Activated CD8-positive, alpha-beta memory T cell treated with anti-CD3 and anti-CD28 coated beads, Interleukin-2, amount 50 U/mL, for 1 hour (primary cell): ENCODE results near the gene SASS6.
"Not testable (repeated sequence)": the region's sequence is repeated elsewhere in the genome, so short reads cannot be mapped to it uniquely, and the experiment has no call there.

Experiments used
- DNase-seq: peaks from one replicate; pipeline ENCODE4 v3.0.0-alpha.2; 2020; ENCODE audit errors: extremely low read depth

The SASS6 gene

GRCh38 chr1:100107696-100108095, 25.0 kb downstream of the SASS6 start:
- DNase-seq: no peak

- no peak for DNase-seq
Measured at GRCh38 chr1:100101564-100101963, 31.2 kb downstream of the SASS6 start.

GRCh38 chr1:100100202-100100601, 32.5 kb downstream of the SASS6 start:
- no peak for DNase-seq

GRCh38 chr1:100090471-100090870, 42.3 kb downstream of the SASS6 start:
- DNase-seq: no peak

GRCh38 chr1:100089082-100089481, 43.6 kb downstream of the SASS6 start:
- no peak for DNase-seq

- DNase-seq: no peak
Measured at GRCh38 chr1:100087396-100087795, 45.3 kb downstream of the SASS6 start.

- no peak for DNase-seq
Measured at GRCh38 chr1:100080331-100080730, 52.4 kb downstream of the SASS6 start.

GRCh38 chr1:100077531-100077930, 55.2 kb downstream of the SASS6 start:
- DNase-seq: no peak

GRCh38 chr1:100076744-100077143, 56.0 kb downstream of the SASS6 start:
- no peak for DNase-seq

- no peak for DNase-seq
Measured at GRCh38 chr1:100076319-100076718, 56.4 kb downstream of the SASS6 start.

- no peak for DNase-seq
Measured at GRCh38 chr1:100075773-100076172, 57.0 kb downstream of the SASS6 start.

- no peak for DNase-seq
Measured at GRCh38 chr1:100074604-100075395, 57.9 kb downstream of the SASS6 start.

GRCh38 chr1:100073531-100073930, 59.2 kb downstream of the SASS6 start:
- no peak for DNase-seq

- no peak for DNase-seq
Measured at GRCh38 chr1:100070201-100070939, 62.4 kb downstream of the SASS6 start.

- DNase-seq: no peak
Measured at GRCh38 chr1:100065969-100066227, 66.8 kb downstream of the SASS6 start.

- no peak for DNase-seq
Measured at GRCh38 chr1:100065183-100065968, 67.4 kb downstream of the SASS6 start.

GRCh38 chr1:100061681-100062080, 71.0 kb downstream of the SASS6 start:
- no peak for DNase-seq

GRCh38 chr1:100053727-100054126, 79.0 kb downstream of the SASS6 start:
- DNase-seq: no peak

GRCh38 chr1:100053119-100053518, 79.6 kb downstream of the SASS6 start:
- no peak for DNase-seq

GRCh38 chr1:100051893-100052292, 80.8 kb downstream of the SASS6 start:
- DNase-seq: no peak

- no peak for DNase-seq
Measured at GRCh38 chr1:100051401-100051800, 81.3 kb downstream of the SASS6 start.

GRCh38 chr1:100050139-100050538, 82.6 kb downstream of the SASS6 start:
- no peak for DNase-seq

GRCh38 chr1:100047235-100047708, 85.5 kb downstream of the SASS6 start:
- DNase-seq: not testable (repeated sequence)
